8988T (cell line): ENCODE results near the gene DTX4.

Source experiments
- DNase-seq: peaks from one replicate; pipeline ENCODE4 v3.0.0; 2011

The DTX4 gene

GRCh38 chr11:59173080-59173963, 1.4 kb downstream of the DTX4 start:
- DNase-seq: no peak

DNA sequence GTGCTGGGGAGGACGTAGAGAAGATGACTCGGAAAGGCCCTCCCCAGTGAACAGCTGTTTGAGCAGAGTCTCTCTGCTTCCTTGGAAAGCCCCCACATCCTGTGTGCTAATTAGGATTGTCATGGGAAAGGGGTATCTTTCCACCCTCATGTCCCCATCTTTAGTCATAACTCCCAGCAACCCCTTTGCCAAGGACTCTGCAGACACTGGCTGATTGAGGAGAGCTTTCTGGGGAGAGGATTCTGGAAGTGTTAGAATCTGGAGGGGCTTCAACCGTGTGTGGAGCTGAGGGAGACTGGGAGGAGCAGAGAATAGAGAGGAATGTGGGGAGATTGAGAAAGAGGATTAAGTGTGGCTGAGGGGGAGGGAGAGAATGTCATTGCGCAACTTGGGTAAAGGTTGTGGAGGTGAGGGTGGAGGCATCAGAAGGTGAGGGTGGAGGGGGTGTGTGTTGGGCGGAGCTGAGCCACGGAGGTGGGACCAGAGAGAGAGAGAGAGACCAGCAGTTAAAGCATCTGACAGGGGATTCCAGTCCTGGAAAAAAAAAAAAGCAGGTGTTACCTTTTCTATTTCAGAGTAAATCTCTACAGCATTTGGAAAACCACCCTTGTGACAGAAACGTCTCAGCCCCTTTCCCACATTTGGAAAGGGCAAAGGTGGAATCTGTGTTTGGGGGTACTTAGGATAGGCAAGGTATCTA, 2.2 kb downstream of the DTX4 start:
- no peak for DNase-seq

- no peak for DNase-seq
Measured at GRCh38 chr11:59174664-59175033, 2.7 kb downstream of the DTX4 start.

DNA sequence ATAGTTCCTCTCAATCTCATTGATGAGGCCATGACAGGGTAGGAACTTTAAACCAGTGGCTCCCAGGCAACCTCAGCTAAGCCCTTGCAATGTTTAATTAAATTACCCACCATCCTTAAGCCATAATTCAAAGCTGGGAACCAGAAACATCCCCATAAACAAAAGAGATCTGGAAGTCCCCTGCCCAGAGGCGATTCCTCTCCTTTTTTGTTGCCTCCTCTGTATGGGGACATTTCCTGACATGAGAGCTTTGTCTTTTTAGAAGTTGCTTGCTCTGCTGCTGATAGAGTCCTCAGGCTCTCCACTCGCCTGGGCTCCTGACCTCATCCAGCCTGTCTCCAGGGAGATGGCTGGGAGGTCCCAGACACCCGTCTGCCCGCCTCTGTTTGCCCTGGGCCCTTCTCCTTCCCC, 3.2 kb downstream of the DTX4 start:
- DNase-seq: no peak

GRCh38 chr11:59176330-59176729, 4.4 kb downstream of the DTX4 start:
- no peak for DNase-seq

DNA sequence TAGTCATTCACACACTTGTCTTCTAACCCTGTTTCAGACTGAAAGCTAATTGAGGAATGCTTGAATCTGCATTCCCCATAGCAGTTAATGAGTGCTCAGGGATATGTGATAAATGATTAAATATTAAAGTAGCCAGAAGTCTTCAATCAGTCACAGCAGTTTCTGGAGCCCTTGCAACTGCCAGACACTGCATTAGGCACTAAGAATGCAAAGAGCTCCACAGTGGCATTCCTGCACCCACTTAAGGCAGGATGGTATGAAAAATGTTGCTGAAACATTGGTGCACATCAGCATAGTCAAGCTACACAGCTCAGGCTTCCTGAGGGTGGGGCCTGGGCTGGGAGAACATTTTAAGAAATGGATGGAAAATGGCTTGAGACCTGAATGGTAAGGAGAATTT, 6.5 kb downstream of the DTX4 start:
- DNase-seq: no peak

DNA sequence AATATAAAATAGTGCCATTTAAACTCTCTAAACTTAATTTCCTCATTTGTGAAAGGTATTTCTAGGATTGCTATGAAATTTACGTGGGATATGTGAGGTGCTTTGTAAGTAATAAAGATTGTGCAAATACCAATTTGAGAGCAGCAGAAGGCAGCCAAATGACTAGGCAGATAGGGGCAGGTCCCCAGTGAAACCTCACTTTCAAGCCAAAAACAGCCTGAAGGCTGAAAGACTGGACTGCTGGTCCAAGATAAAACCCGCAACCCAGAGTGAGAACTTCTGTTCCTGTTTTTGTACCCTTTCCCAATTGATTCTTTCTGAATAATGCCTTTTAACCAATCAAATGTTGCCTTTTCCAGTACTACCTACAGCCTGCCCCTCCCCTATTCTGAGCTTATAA, 7.2 kb downstream of the DTX4 start:
- DNase-seq: no peak

DNA sequence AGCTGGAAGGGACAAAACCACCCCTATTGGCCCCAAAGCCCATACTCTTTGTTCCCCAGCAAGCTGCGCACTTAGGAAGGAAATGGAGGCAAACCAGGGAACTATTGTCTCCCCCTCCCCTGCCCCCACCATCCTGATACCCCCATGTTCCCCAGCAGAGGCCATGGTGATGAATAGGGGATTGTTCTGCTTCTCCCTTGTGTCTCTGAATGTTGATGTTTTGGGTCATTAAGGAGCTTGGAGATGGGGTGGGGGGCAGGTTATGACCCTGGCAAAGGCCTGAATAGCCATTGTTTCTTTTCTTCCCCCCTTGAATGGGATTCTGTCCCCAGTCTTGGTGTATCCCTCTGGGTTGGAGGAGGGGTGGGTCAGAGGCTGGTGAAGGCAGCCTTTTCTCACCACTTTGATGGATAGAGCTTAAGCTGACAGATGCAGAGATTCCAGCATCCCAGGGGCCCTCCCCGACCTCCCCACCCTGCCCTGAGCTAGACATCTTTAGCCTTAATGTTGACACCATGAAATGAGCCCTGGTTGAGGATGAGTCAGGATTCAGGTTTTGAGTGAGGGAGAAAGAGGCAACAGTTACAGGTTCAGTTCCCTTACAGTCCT, 8.3 kb downstream of the DTX4 start:
- no peak for DNase-seq

DNA sequence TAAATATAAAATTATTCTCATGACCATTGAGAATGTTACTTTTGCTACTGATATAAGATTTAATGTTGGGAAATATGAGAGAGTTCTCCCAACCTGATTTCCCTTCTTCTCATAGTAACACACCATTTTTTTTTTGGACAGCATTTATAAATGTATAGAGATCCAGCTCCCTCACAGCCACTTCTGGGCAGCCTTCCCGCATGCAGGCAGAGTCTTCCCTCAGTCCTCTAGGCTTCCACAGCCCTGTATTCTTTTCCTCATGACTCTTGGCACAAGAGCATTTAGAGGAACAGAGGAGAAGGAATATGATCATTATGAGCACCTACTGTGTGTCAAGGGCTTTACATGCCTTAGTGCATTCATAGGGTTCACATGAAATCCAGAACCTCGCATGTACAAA, 9.0 kb downstream of the DTX4 start:
- DNase-seq: no peak

- DNase-seq: no peak
Measured at GRCh38 chr11:59181746-59182456, 10.0 kb downstream of the DTX4 start.

GRCh38 chr11:59182457-59183151, 10.7 kb downstream of the DTX4 start:
- peak; percentile 40 for DNase-seq

DNA sequence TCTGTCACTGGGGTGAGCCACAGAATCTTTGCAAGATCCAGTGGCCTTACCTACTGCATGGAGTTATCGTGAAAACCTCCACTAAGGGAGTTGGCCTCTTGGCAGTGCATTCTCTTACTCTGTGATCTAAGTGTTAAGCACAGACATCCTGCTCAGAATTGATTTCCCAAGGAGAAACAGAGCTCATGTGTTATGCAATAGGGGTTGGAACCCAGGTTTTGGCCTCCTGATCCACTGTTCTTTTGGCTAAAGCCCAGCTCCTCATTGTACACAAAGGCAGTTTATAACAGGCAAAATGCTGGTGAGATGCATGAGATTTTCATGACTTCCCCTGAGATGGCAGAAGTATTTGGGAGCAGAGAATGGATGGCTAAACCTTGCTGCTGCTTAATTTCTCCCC, 11.8 kb downstream of the DTX4 start:
- DNase-seq: no peak

DNA sequence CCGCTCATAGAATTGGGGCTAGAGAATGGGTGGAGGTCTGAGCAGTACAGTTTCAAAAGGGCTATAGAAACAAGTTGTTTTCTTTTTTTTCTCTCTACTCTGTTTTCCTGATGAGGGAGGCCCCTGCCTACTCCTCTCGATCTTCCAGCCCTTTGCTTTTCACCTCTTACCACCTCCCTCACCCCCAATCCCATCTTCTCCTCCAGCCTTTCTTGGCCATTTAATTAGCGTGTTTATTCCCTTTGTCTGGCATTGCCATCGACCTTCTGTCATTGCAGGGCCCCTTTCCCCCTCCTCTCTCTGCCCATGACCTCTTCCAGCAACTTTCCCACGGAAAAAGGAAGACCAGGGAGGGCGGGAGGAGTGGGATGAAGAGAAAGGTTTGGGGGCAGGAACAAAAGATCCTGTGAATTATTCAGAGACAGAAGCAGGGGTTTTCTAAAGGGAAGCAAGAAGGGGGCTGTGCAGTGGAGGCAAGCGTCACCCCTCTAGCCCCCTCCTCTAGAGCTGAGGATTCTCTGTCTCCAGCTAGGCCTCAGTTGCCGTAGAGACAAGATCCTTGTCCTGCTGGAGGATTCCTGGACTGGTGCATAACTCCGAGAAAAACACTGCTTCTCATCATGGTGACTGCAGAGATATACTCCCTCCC, 12.9 kb downstream of the DTX4 start:
- DNase-seq: no peak

DNA sequence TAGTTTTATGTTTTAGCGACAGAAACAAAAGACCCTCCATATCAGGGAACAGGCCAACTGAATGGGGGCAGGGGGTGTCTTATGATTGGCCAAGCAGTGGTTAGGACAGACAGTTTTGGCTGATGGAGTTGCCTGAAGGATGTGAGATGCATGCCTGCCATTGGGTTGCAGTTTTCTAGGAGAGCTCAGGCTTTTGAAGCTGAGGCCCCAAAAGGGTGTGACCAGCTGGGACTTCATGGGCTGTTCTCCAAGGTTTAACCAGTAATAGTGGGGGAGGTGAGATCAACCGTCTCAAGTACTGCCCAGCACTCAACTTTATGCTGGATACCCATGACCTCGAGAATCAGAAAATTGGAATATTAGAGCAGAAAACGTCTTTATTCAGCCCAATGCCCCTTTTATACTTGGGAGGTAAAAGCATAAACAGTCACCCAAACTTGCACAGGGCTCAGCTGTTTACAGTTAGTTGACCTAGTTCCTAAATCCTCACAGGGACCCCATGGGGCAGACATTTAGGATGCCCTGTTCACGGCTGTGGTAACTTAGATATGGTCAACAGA, 13.5 kb downstream of the DTX4 start:
- no peak for DNase-seq

GRCh38 chr11:59186130-59186594, 14.2 kb downstream of the DTX4 start:
- DNase-seq: peak; percentile 76

GRCh38 chr11:59187035-59187434, 15.1 kb downstream of the DTX4 start:
- no peak for DNase-seq

GRCh38 chr11:59187587-59187986, 15.7 kb downstream of the DTX4 start:
- no peak for DNase-seq

- no peak for DNase-seq
Measured at GRCh38 chr11:59188954-59189353, 17.0 kb downstream of the DTX4 start.

GRCh38 chr11:59189986-59190385, 18.1 kb downstream of the DTX4 start:
- DNase-seq: no peak

GRCh38 chr11:59191095-59191494, 19.2 kb downstream of the DTX4 start:
- DNase-seq: no peak

- no peak for DNase-seq
Measured at GRCh38 chr11:59191890-59192289, 20.0 kb downstream of the DTX4 start.
